B cell (primary cell): ENCODE data around the gene FOXS1. TPM values are rescaled to one million over a fixed set of nuclear protein-coding genes. Genes with fewer than 3 reads are reported as not detected.

Experiments
- ATAC-seq: fragments of 200-7000 bp; cut with Tn5 transposase; one replicate; pipeline ENCODE4 v1.10.0; 2021; ENCODE audit warnings: low read depth, mild to moderate bottlenecking, moderate number of reproducible peaks, moderate library complexity
- CTCF ChIA-PET: fragments of 350-600 bp; sonication (Branson Sonifier 250); formaldehyde crosslinking; loops from one replicate; lab custom pipeline; 2021; ENCODE audit warnings: antibody characterized with exemption, inconsistent platforms; lab: Charles Lee
- POLR2A ChIA-PET: fragments of 350-600 bp; sonication (Branson Sonifier 250); formaldehyde crosslinking; loops from one replicate; lab custom pipeline; 2021; ENCODE audit warnings: antibody characterized with exemption; lab: Charles Lee
- DNase-seq: peaks from one replicate; pipeline ENCODE4 v3.0.0; 2013
- H2AFZ ChIP-seq: 2 replicates; pipeline ENCODE4 v1.6.1; 2012; ENCODE audit warnings: mild to moderate bottlenecking, low read depth, low read length; ENCODE audit not compliant: insufficient read depth, poor library complexity, severe bottlenecking
- H3K27ac ChIP-seq, 2 donors: 1 replicate in 1 of 2; 2 replicates in 1 of 2; pipeline ENCODE4 v1.5.1; 2012 to 2013; ENCODE audit warnings: low read length in 2 of 2, mild to moderate bottlenecking in 2 of 2, moderate library complexity in 1 of 2
- H3K27me3 ChIP-seq, 4 experiments: fragments of 200-600 bp in 1 of 4; sonication (generic) in 1 of 4; replicated peaks in 1 of 4; 1 replicate in 2 of 4; 2 replicates in 2 of 4; pipeline versions ENCODE4 v1.6.1 to v1.7.0; 2013 to 2016; ENCODE audit warnings: low read length in 3 of 4, mild to moderate bottlenecking in 2 of 4, mixed read lengths in 1 of 4, moderate library complexity in 1 of 4; ENCODE audit not compliant: insufficient read depth in 4 of 4, control insufficient read depth in 3 of 4; ENCODE audit errors: control extremely low read depth in 1 of 4
- H3K36me3 ChIP-seq, 2 experiments: replicated peaks in 1 of 2; 1 replicate in 1 of 2; 2 replicates in 1 of 2; pipeline versions ENCODE4 v1.6.1 to v1.7.1; 2013; ENCODE audit warnings: low read length in 1 of 2; ENCODE audit not compliant: insufficient read depth in 2 of 2, control insufficient read depth in 1 of 2; ENCODE audit errors: control extremely low read depth in 1 of 2, extremely low read depth in 1 of 2
- H3K4me1 ChIP-seq, 2 donors: fragments of 200-600 bp in 1 of 2; sonication (generic) in 1 of 2; 1 replicate in 1 of 2; 2 replicates in 1 of 2; pipeline versions ENCODE4 v1.5.1 to v1.6.1; 2013 to 2017; ENCODE audit warnings: low read length in 2 of 2; ENCODE audit not compliant: control insufficient read depth in 2 of 2, insufficient read depth in 2 of 2
- H3K4me2 ChIP-seq: replicated peaks from 2 replicates; pipeline ENCODE3; 2012; ENCODE audit warnings: mild to moderate bottlenecking, low read depth, low read length; ENCODE audit not compliant: poor library complexity, severe bottlenecking
- H3K4me3 ChIP-seq, 5 experiments: fragments of 200-600 bp in 1 of 5; sonication (generic) in 1 of 5; 1 replicate in 3 of 5; 2 replicates in 2 of 5; pipeline versions ENCODE4 v1.5.1 to v1.7.0; 2011 to 2016; ENCODE audit warnings: low read length in 4 of 5, mild to moderate bottlenecking in 4 of 5, low read depth in 2 of 5, control low read depth in 1 of 5, moderate library complexity in 1 of 5; ENCODE audit not compliant: insufficient read depth in 1 of 5; ENCODE audit errors: control extremely low read depth in 1 of 5, extremely low read depth in 1 of 5
- H3K79me2 ChIP-seq: fragments of 200-600 bp; sonication (generic); one replicate; pipeline ENCODE4 v1.6.0; 2016; ENCODE audit warnings: low read length; ENCODE audit not compliant: control insufficient read depth, insufficient read depth
- H3K9ac ChIP-seq: fragments of 200-600 bp; sonication (generic); 2 replicates; pipeline ENCODE4 v1.6.1; 2017; ENCODE audit warnings: mild to moderate bottlenecking, low read length, moderate library complexity
- H3K9me3 ChIP-seq, 3 donors: one replicate each; pipeline versions ENCODE4 v1.6.1 to v1.7.1; 2013; ENCODE audit warnings: low read length in 2 of 3; ENCODE audit not compliant: control insufficient read depth in 2 of 3, insufficient read depth in 1 of 3; ENCODE audit errors: control extremely low read depth in 1 of 3
- H4K20me1 ChIP-seq: 2 replicates; pipeline ENCODE4 v1.6.0; 2012; ENCODE audit warnings: mild to moderate bottlenecking, low read length; ENCODE audit not compliant: insufficient read depth, control insufficient read depth, poor library complexity, severe bottlenecking
- H3K27ac Mint-ChIP-seq: one replicate; pipeline ENCODE4 v1.8.0; 2021; ENCODE audit warnings: mixed read lengths
- H3K27me3 Mint-ChIP-seq: one replicate; pipeline ENCODE4 v1.8.0; 2021; ENCODE audit warnings: mixed read lengths
- H3K4me1 Mint-ChIP-seq: one replicate; pipeline ENCODE4 v1.8.0; 2021; ENCODE audit warnings: mixed read lengths
- H3K4me3 Mint-ChIP-seq: one replicate; pipeline ENCODE4 v1.8.0; 2021; ENCODE audit warnings: mixed read lengths
- H3K9me3 Mint-ChIP-seq: one replicate; pipeline ENCODE4 v1.8.0; 2022; ENCODE audit warnings: mixed read lengths; ENCODE audit not compliant: insufficient read depth
- CTCF ChIP-seq: fragments of 200-600 bp; IDR thresholded peaks from one replicate; pipeline ENCODE4 v1.8.0; 2022; ENCODE audit warnings: antibody characterized with exemption, mild to moderate bottlenecking
- EZH2 ChIP-seq: IDR thresholded peaks from 2 replicates; pipeline ENCODE4 v1.6.1; 2012; ENCODE audit warnings: borderline replicate concordance, low read depth, mild to moderate bottlenecking, moderate library complexity, low read length; ENCODE audit not compliant: insufficient read depth, poor library complexity, severe bottlenecking
- WGBS: methylation state at CpG from one replicate; pipeline ENCODE4 v1.1.5; 2013; ENCODE audit warnings: missing lambda C conversion rate; ENCODE audit not compliant: insufficient coverage; 5-methylcytosine and 5-hydroxymethylcytosine counted together
- intact Hi-C: fragments of 100-400 bp; cut with micrococcal nuclease; formaldehyde crosslinking; loops from one replicate; pipeline ENCODE4 v1.10.0; 2022
- polyA plus RNA-seq: library from polyadenylated mRNA; depleted of rRNA; stranded (reverse); fragments of >200 nt; gene quantifications from 2 replicates; pipeline ENCODE4 v1.2.3, GENCODE V29; 2012
- total RNA-seq, 2 donors: library from RNA; stranded (reverse); fragments of 120-200 nt in 1 of 2; gene quantifications; 1 replicate in 1 of 2; 2 replicates in 1 of 2; pipeline versions ENCODE4 v1.2.3 to v1.2.4, GENCODE V29; 2013 to 2022

FOXS1 gene
- total and polyA plus RNA-seq, 2 donors (not counting 1 experiment from before 2014, with no cell fraction given) = not detected

DNA sequence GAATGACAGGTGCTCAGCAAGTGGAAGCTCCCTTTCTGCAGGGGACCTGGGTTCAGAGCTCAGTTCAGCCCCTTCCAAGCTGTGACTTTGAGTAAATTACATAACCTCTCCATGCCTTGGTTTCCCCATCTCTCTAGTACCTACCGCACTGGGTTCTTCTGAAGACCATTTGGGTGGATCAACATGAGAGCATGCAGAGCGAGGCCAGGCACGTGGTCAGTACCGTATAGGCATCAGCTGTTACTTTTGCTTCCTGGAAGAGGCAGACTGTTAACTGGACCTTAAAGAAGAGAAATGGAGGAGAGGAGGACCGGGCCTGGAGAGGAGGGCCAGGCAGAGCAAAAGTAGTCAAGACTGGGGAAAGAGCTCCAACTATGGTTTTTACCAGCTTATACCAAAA is 27.9 kb downstream of the FOXS1 start:
- ChIA-PET POLR2A (no interaction called here), CTCF (interaction anchor here (0.9 to 4.2 kb wide), 7 partner anchors 9 to 277 kb away, joined by 3 to 15 read pairs (median 3); no protein-coding TSS in a partner anchor)
- Mint-ChIP-seq H3K9me3 (no peaks in the 10 kb centered on the region), H3K27ac (no peak overlapping the region), H3K4me1 (peaks cover 3% of the 10 kb centered on the region), H3K27me3 (peaks cover 8% of the 10 kb centered on the region), H3K4me3 (no peak overlapping the region)
- intact Hi-C loops = no loop called here
- Histone ChIP-seq H3K4me2 (no peak overlapping the region), H2AFZ (no peak overlapping the region), H4K20me1 (no peaks in the 10 kb centered on the region), H3K9ac (no peak overlapping the region), H3K79me2 (no peaks in the 10 kb centered on the region), H3K4me1 (peaks cover 0 to 1% of the 10 kb centered on the region in 2 donors), H3K4me3 (no peak overlapping the region), H3K27me3 (no peaks in the 10 kb centered on the region), H3K36me3 (no peaks in the 10 kb centered on the region), H3K9me3 (no peaks in the 10 kb centered on the region), H3K27ac (no peak overlapping the region)
- WGBS = 92% methylated on average over 4 of the region's 5 CpGs
- no peak for ATAC-seq
- no peak for TF ChIP-seq EZH2
- no peak for TF ChIP-seq CTCF
- no peak for DNase-seq

DNA sequence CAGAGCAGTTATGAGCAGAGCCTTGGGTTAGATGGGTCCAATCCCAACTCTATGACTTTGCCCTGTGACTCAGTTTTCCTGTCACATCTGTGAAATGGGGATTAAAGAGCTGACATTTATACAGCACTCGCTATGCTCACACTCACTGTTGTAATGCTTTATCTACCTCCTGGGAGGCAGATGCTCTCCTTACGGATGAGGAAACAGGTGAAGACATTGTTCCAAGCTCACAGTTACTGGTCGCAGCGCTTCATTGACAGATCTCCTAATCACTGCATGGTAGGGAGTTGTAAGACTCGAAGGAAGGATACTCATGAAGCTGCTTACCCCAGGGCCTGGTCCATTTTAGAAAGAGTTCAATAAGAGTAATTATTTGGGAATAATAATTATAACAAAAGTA is 29.2 kb downstream of the FOXS1 start:
- H3K27me3 Mint-ChIP-seq = peaks cover 2% of the 10 kb centered on the region
- no peak overlapping the region for H3K4me3 Mint-ChIP-seq
- intact Hi-C loops = no loop called here
- no peaks in the 10 kb centered on the region for H3K9me3 Mint-ChIP-seq
- H3K27ac ChIP-seq = no peak overlapping the region
- ChIA-PET POLR2A (no interaction called here), CTCF (interaction anchor here (0.8 kb wide), 1 partner anchor 11 kb away, joined by 4 read pairs; no protein-coding TSS in a partner anchor)
- no peak for DNase-seq
- H4K20me1 ChIP-seq = no peaks in the 10 kb centered on the region
- no peaks in the 10 kb centered on the region for H3K79me2 ChIP-seq
- no peak overlapping the region for H2AFZ ChIP-seq
- no peaks in the 10 kb centered on the region for H3K4me1 ChIP-seq
- H3K36me3 ChIP-seq = no peaks in the 10 kb centered on the region
- no peak overlapping the region for H3K4me2 ChIP-seq
- no peak overlapping the region for H3K27ac Mint-ChIP-seq
- H3K9me3 ChIP-seq = no peaks in the 10 kb centered on the region
- no peaks in the 10 kb centered on the region for H3K27me3 ChIP-seq
- H3K4me3 ChIP-seq = no peak overlapping the region
- no peaks in the 10 kb centered on the region for H3K4me1 Mint-ChIP-seq
- H3K9ac ChIP-seq = no peak overlapping the region
- ATAC-seq = no peak
- WGBS = 100% methylated on average over 1 of the region's 5 CpGs
- TF ChIP-seq EZH2 (no peak), CTCF (no peak)
